Measurements from ENCODE around the gene TLN1.

GRCh38 chr9:35746583-35746982, 14.6 kb upstream of the TLN1 start:
- TF ChIP-seq, protein P1, sequence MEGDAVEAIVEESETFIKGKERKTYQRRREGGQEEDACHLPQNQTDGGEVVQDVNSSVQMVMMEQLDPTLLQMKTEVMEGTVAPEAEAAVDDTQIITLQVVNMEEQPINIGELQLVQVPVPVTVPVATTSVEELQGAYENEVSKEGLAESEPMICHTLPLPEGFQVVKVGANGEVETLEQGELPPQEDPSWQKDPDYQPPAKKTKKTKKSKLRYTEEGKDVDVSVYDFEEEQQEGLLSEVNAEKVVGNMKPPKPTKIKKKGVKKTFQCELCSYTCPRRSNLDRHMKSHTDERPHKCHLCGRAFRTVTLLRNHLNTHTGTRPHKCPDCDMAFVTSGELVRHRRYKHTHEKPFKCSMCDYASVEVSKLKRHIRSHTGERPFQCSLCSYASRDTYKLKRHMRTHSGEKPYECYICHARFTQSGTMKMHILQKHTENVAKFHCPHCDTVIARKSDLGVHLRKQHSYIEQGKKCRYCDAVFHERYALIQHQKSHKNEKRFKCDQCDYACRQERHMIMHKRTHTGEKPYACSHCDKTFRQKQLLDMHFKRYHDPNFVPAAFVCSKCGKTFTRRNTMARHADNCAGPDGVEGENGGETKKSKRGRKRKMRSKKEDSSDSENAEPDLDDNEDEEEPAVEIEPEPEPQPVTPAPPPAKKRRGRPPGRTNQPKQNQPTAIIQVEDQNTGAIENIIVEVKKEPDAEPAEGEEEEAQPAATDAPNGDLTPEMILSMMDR (IDR thresholded peaks at IDR 0.05 in 8 of 11, conservative IDR thresholded peaks at IDR 0.05 in 3 of 11) = no peak
- TF ChIP-seq POLR2AphosphoS5 (IDR thresholded peaks at IDR 0.05) = no peak

Data from spleen (tissue), 7 donors.